Measurements from ENCODE around the gene PCDHGA2. TPM values are rescaled to one million over a fixed set of nuclear protein-coding genes. Genes with fewer than 3 reads are reported as not detected.

The PCDHGA2 gene
- total and polyA plus RNA-seq, 9 of the 15 experiments (the other 6 are each of a cell fraction or from before 2014, with no cell fraction given) = 0.07 to 0.27 (median 0.15) TPM; not detected in 2

DNA sequence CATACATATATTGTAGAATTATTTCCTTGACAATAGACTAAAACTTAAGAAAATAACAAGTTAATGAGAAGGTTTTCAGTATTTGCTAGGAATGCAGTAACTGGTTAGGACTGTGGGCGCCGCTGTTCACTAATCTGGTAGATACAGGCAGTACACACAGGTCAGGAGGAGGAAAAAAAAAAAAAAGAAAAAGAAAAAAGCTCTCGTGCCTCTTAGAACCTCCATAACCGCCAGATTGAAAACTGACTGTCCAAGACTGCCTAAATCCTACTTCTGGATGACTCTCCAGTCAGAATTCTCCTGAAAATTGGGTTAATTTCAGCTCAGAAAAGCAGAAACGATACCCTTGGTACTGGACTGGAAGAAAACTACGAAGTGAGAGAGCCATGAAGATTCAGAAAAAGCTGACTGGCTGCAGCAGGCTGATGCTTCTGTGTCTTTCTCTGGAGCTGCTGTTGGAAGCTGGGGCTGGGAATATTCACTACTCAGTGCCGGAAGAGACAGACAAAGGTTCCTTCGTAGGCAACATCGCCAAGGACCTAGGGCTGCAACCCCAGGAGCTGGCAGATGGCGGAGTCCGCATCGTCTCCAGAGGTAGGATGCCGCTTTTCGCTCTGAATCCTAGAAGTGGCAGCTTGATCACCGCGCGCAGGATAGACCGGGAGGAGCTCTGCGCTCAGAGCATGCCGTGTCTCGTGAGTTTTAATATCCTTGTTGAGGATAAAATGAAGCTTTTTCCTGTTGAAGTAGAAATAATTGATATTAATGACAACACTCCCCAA lies 8.1 kb upstream of the PCDHGA2 start, which contains the start of gene PCDHGA1:
TSS of gene PCDHGA1 (plus strand) at position 216 of the 782 bp plus-strand sequence.
- in situ Hi-C loops (cut with MboI) = no loop called here
- TF ChIP-seq ZZZ3 (IDR thresholded peaks at IDR 0.05) (no peak), ZNF778 (CRISPR knock-in tag; IDR thresholded peaks at IDR 0.05) (no peak), TFAM (CRISPR knock-in tag; conservative IDR thresholded peaks at IDR 0.05) (no peak), ZNF79 (CRISPR knock-in tag; IDR thresholded peaks at IDR 0.05; ENCODE audit: low read depth) (no peak), GTF2A2 (tag; IDR thresholded peaks at IDR 0.05) (no peak), ZC3H8 (IDR thresholded peaks at IDR 0.05) (no peak), KLF10 (CRISPR knock-in tag; IDR thresholded peaks at IDR 0.05) (no peak), TBP (optimal IDR thresholded peaks at IDR 0.05; ENCODE audit: low read depth, low read length) (no peak), SMC3 (conservative IDR thresholded peaks at IDR 0.05; ENCODE audit: insufficient read depth, low read depth, low read length) (0 out of 2 replicates have a peak, but pooled peaks have one; percentile 9), SP2 (IDR thresholded peaks at IDR 0.05; ENCODE audit: extremely low read depth, low read depth, low read length, poor library complexity, severe bottlenecking) (no peak), GATA2 (CRISPR knock-in tag; IDR thresholded peaks at IDR 0.05) (no peak), RAD21 (CRISPR knock-in tag; conservative IDR thresholded peaks at IDR 0.05 in 1 of 2, IDR thresholded peaks at IDR 0.05 in 1 of 2) (peak in 1 of 2 experiments; percentile 24; a peak in 1 of 4 replicates)
- TF ChIP-seq, protein P1, sequence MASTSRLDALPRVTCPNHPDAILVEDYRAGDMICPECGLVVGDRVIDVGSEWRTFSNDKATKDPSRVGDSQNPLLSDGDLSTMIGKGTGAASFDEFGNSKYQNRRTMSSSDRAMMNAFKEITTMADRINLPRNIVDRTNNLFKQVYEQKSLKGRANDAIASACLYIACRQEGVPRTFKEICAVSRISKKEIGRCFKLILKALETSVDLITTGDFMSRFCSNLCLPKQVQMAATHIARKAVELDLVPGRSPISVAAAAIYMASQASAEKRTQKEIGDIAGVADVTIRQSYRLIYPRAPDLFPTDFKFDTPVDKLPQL (IDR thresholded peaks at IDR 0.05; ENCODE audit: extremely low read depth, insufficient read length) = no peak
- TF ChIP-seq, protein P2, sequence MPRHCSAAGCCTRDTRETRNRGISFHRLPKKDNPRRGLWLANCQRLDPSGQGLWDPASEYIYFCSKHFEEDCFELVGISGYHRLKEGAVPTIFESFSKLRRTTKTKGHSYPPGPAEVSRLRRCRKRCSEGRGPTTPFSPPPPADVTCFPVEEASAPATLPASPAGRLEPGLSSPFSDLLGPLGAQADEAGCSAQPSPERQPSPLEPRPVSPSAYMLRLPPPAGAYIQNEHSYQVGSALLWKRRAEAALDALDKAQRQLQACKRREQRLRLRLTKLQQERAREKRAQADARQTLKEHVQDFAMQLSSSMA (CRISPR knock-in tag; IDR thresholded peaks at IDR 0.05) = no peak
- TF ChIP-seq, protein P3, sequence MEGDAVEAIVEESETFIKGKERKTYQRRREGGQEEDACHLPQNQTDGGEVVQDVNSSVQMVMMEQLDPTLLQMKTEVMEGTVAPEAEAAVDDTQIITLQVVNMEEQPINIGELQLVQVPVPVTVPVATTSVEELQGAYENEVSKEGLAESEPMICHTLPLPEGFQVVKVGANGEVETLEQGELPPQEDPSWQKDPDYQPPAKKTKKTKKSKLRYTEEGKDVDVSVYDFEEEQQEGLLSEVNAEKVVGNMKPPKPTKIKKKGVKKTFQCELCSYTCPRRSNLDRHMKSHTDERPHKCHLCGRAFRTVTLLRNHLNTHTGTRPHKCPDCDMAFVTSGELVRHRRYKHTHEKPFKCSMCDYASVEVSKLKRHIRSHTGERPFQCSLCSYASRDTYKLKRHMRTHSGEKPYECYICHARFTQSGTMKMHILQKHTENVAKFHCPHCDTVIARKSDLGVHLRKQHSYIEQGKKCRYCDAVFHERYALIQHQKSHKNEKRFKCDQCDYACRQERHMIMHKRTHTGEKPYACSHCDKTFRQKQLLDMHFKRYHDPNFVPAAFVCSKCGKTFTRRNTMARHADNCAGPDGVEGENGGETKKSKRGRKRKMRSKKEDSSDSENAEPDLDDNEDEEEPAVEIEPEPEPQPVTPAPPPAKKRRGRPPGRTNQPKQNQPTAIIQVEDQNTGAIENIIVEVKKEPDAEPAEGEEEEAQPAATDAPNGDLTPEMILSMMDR (IDR thresholded peaks at IDR 0.05 in 2 of 3, conservative IDR thresholded peaks at IDR 0.05 in 1 of 3; ENCODE audit: insufficient read depth in 2 of 3, low read depth in 1 of 3, low read length in 3 of 3) = peak; percentile 49 to 65 (median 55); a peak in 5 of 6 replicates
- TF ChIP-seq, protein P4, sequence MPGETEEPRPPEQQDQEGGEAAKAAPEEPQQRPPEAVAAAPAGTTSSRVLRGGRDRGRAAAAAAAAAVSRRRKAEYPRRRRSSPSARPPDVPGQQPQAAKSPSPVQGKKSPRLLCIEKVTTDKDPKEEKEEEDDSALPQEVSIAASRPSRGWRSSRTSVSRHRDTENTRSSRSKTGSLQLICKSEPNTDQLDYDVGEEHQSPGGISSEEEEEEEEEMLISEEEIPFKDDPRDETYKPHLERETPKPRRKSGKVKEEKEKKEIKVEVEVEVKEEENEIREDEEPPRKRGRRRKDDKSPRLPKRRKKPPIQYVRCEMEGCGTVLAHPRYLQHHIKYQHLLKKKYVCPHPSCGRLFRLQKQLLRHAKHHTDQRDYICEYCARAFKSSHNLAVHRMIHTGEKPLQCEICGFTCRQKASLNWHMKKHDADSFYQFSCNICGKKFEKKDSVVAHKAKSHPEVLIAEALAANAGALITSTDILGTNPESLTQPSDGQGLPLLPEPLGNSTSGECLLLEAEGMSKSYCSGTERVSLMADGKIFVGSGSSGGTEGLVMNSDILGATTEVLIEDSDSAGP (CRISPR knock-in tag; IDR thresholded peaks at IDR 0.05) = no peak

More for the DNA sequence above, 8.1 kb upstream of the PCDHGA2 start, which contains the start of gene PCDHGA1:
- no peaks in the 10 kb centered on the region; a peak in 1 of 5 replicates for H3K4me1 ChIP-seq (replicated peaks in 1 of 2; ENCODE audit: control insufficient read depth in 2 of 2, insufficient read depth in 2 of 2, low read length in 2 of 2)
- peaks cover 0 to 6% of the 10 kb centered on the region in 2 experiments; a peak in 3 of 5 replicates for H3K27me3 ChIP-seq (ENCODE audit: control insufficient read depth in 2 of 2, insufficient read depth in 2 of 2, low read length in 2 of 2)
- peak; percentile 24 to 45 (median 28) for DNase-seq (ENCODE audit: extremely low read depth in 1 of 4, low spot score in 3 of 4)
- no peaks in the 10 kb centered on the region for H3K9me3 ChIP-seq (replicated peaks; ENCODE audit: control insufficient read depth, insufficient read depth, low read depth, low read length)
- no peaks in the 10 kb centered on the region for H3K9me1 ChIP-seq (ENCODE audit: control insufficient read depth, insufficient read depth, low read length)
- ATAC-seq = peak; percentile 55
- 35% methylated on average over 21 of the region's 21 CpGs for WGBS (ENCODE audit: insufficient coverage, low coverage, missing lambda C conversion rate)
- H3K4me2 ChIP-seq (ENCODE audit: insufficient read depth, low read length) = no peak within 1 kb of the TSS
- FAIRE-seq = peak; percentile 11
- H3K4me3 ChIP-seq = 0 out of 2 replicates have a peak within 1 kb of the TSS, but pooled peaks have one; percentile 5
- no TSS peak for BruUV-seq (replicated peaks)
- ChIA-PET POLR2A (interaction anchor here (0.6 to 2.1 kb wide), 3 partner anchors 9 to 12 kb away, joined by 3 to 14 read pairs (median 4); partner anchors contain the start of gene TAF7), CTCF (ENCODE audit: low intra/inter-chr PET ratio) (interaction anchor here (0.6 to 1.4 kb wide), 3 partner anchors 53 to 288 kb away, joined by 3 to 5 read pairs (median 3); partner anchors contain the start of gene DIAPH1)
- intact Hi-C loops (cut with micrococcal nuclease) = no loop called here
- H3K27ac ChIP-seq (ENCODE audit: extremely low read depth, low read depth, low read length) = no peak within 1 kb of the TSS
- H4K20me1 ChIP-seq (replicated peaks; ENCODE audit: control insufficient read depth, insufficient read depth, low read length) = no peaks in the 10 kb centered on the region
- peak within 1 kb of the TSS; percentile 11; the same call in 1 of the 2 replicates for H2AFZ ChIP-seq (ENCODE audit: low read depth, low read length)
- H3K9ac ChIP-seq (ENCODE audit: insufficient read depth in 1 of 2, low read depth in 2 of 2, low read length in 2 of 2) = no peak within 1 kb of the TSS
- no peaks in the 10 kb centered on the region for H3K79me2 ChIP-seq (ENCODE audit: control insufficient read depth, insufficient read depth, low read length)
- no peaks in the 10 kb centered on the region for H3K36me3 ChIP-seq (ENCODE audit: control insufficient read depth, insufficient read depth, low read length)
